ENCODE measurements around the gene SERPINB10. TPM values are rescaled to one million over a fixed set of nuclear protein-coding genes. Genes with fewer than 3 reads are reported as not detected.
A peak's percentile ranks its signal among the peaks of the same experiment; 100 is the strongest.

SERPINB10 gene
- total RNA-seq, 1 donor from 2014 or later, result not detected

DNA sequence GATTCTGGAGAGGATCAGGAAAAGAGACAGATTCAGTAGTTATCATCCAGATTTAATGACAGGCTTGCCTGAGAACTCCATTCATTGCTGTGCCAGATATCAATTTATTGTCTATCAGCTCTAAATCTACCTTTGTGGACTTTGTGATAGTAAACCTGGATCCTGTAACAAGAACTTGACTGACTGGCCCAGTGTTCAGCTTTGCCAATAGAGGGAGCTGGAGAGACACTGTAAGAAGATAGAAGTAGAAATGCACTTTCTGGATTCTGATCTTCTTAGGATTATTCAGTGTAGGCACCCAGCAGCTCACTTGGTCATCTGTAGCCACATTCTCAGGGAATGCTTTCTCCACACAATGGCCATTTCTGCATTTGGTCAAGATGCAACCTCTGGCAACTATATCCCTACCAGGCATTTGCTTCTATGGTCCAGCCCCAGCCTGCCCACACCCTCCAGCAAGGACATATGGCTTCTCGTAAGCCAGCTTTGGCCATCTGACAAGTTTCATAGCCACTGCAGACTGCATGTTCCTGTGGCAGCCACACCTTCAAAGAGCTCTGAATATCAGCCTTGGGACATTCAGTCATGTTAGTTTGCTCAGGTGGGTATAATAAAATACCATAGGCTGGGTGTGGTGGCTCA is 56.0 kb downstream of the SERPINB10 start:
- DNase-seq (ENCODE audit: low spot score), result no peak
- Mint-ChIP-seq H3K4me1 (ENCODE audit: low read depth) (no peaks in the 10 kb centered on the region), H3K27me3 (ENCODE audit: low read depth) (no peaks in the 10 kb centered on the region), H3K9me3 (no peaks in the 10 kb centered on the region), H3K27ac (no peak overlapping the region), H3K4me3 (ENCODE audit: low read depth) (no peak overlapping the region), H3K36me3 (ENCODE audit: low read depth) (peaks cover 3% of the 10 kb centered on the region)
- intact Hi-C loops (cut with micrococcal nuclease), result loop anchor here (2.0 kb wide), 1 partner anchor 15 kb away; no protein-coding TSS in a partner anchor

GRCh38 chr18:63964908-63965307 is 57.1 kb downstream of the SERPINB10 start:
- H3K4me1 Mint-ChIP-seq (ENCODE audit: low read depth), result peaks cover 11% of the 10 kb centered on the region
- H3K4me3 Mint-ChIP-seq (ENCODE audit: low read depth), result no peak overlapping the region
- intact Hi-C loops (cut with micrococcal nuclease), result no loop called here

GRCh38 chr18:63965716-63966330 is 58.1 kb downstream of the SERPINB10 start:
- no peaks in the 10 kb centered on the region for H3K27me3 Mint-ChIP-seq (ENCODE audit: low read depth)
- intact Hi-C loops (cut with micrococcal nuclease), result no loop called here
- H3K4me1 Mint-ChIP-seq (ENCODE audit: low read depth), result peaks cover 13% of the 10 kb centered on the region
- H3K36me3 Mint-ChIP-seq (ENCODE audit: low read depth), result peaks cover 3% of the 10 kb centered on the region
- DNase-seq (ENCODE audit: low spot score), result no peak
- no peaks in the 10 kb centered on the region for H3K9me3 Mint-ChIP-seq
- no peak overlapping the region for H3K4me3 Mint-ChIP-seq (ENCODE audit: low read depth)
- no peak overlapping the region for H3K27ac Mint-ChIP-seq

More at GRCh38 chr18:63964908-63965307, 57.1 kb downstream of the SERPINB10 start:
- Mint-ChIP-seq H3K36me3 (ENCODE audit: low read depth) (peaks cover 3% of the 10 kb centered on the region), H3K27ac (no peak overlapping the region), H3K27me3 (ENCODE audit: low read depth) (no peaks in the 10 kb centered on the region), H3K9me3 (no peaks in the 10 kb centered on the region)
- no peak for DNase-seq (ENCODE audit: low spot score)

DNA sequence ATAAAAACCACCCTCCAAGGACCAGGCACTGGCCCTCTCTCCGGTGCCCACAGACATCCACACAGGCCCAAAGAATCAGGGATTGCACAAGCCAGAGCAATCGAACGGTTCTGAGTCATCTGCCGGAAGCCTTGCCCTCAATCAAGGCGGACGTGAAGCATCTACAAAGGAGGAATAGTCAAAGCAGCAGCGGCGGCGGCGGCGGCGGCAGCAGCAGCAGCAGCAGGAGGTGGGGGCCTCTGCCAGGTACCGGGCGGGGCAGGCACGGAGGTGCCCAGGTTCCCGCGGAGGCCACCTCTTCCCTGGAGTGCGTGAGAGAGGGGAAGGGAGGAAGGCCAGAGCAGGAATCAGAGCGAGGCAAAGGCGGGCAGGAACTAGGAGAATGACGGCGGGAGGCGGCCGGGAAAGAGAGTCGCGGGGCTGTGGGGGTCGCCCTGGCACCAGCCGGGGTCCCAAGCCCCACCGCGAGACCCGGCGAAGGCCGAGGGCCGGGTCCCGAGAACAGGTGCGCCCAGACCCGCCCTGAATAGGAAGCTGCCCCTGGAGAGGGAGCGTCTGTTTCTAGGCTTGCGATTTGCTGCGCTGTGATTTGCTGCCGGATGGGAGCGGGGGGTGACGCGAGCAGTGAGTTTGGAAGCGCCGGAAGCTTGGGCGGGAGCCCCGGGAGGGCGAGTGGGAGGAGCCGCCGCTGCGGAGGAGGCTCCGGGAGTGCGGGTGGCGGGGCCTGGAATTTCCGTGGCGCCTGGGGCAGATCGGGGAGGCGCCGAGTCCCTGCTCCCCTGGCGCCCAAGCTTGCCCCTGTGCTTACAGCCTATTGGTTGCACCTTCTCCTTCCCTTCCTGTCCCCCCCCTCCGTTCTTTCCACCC is 62.4 kb downstream of the SERPINB10 start, which contains the start of gene SERPINB8:
Gene SERPINB8, plus strand, starts transcription at position 140 of the 867 bp plus-strand sequence. CDS start 8,228 bp downstream, outside the sequence.
- intact Hi-C loops (cut with micrococcal nuclease), result loop anchor here (1.0 to 5.0 kb wide), 2 partner anchors 19 to 33 kb away; no protein-coding TSS in a partner anchor
- no peaks in the 10 kb centered on the region for H3K27me3 Mint-ChIP-seq (ENCODE audit: low read depth)

GRCh38 chr18:63970809-63971205 is 63.0 kb downstream of the SERPINB10 start:
- Mint-ChIP-seq H3K27ac (peak overlapping the region; percentile 80), H3K36me3 (ENCODE audit: low read depth) (no peaks in the 10 kb centered on the region), H3K4me1 (ENCODE audit: low read depth) (peaks cover 32% of the 10 kb centered on the region), H3K9me3 (no peaks in the 10 kb centered on the region), H3K4me3 (ENCODE audit: low read depth) (peak overlapping the region; percentile 90), H3K27me3 (ENCODE audit: low read depth) (no peaks in the 10 kb centered on the region)
- intact Hi-C loops (cut with micrococcal nuclease), result loop anchor here (1.0 to 5.0 kb wide), 2 partner anchors 20 to 34 kb away; no protein-coding TSS in a partner anchor
- no peak for DNase-seq (ENCODE audit: low spot score)

More for the DNA sequence above, 62.4 kb downstream of the SERPINB10 start, which contains the start of gene SERPINB8:
- H3K36me3 Mint-ChIP-seq (ENCODE audit: low read depth), result no peaks in the 10 kb centered on the region
- H3K4me1 Mint-ChIP-seq (ENCODE audit: low read depth), result peaks cover 31% of the 10 kb centered on the region
- peak within 1 kb of the TSS; percentile 91 for H3K27ac Mint-ChIP-seq
- peak within 1 kb of the TSS; percentile 90 for H3K4me3 Mint-ChIP-seq (ENCODE audit: low read depth)
- DNase-seq (ENCODE audit: low spot score), result peak; percentile 71
- no peaks in the 10 kb centered on the region for H3K9me3 Mint-ChIP-seq

GRCh38 chr18:63971320-63972001 is 63.7 kb downstream of the SERPINB10 start:
- no peaks in the 10 kb centered on the region for H3K9me3 Mint-ChIP-seq
- H3K27me3 Mint-ChIP-seq (ENCODE audit: low read depth), result no peaks in the 10 kb centered on the region
- H3K4me1 Mint-ChIP-seq (ENCODE audit: low read depth), result peaks cover 32% of the 10 kb centered on the region
- intact Hi-C loops (cut with micrococcal nuclease), result loop anchor here (5.0 kb wide), 1 partner anchor 34 kb away; no protein-coding TSS in a partner anchor
- peak overlapping the region; percentile 80 for H3K27ac Mint-ChIP-seq
- H3K4me3 Mint-ChIP-seq (ENCODE audit: low read depth), result peak overlapping the region; percentile 90
- DNase-seq (ENCODE audit: low spot score), result no peak
- H3K36me3 Mint-ChIP-seq (ENCODE audit: low read depth), result no peaks in the 10 kb centered on the region

- Mint-ChIP-seq H3K27ac (no peak overlapping the region), H3K9me3 (no peaks in the 10 kb centered on the region), H3K27me3 (ENCODE audit: low read depth) (no peaks in the 10 kb centered on the region), H3K4me3 (ENCODE audit: low read depth) (peak overlapping the region; percentile 90), H3K4me1 (ENCODE audit: low read depth) (peaks cover 32% of the 10 kb centered on the region), H3K36me3 (ENCODE audit: low read depth) (no peaks in the 10 kb centered on the region)
- intact Hi-C loops (cut with micrococcal nuclease), result loop anchor here (5.0 kb wide), 1 partner anchor 35 kb away; no protein-coding TSS in a partner anchor
- no peak for DNase-seq (ENCODE audit: low spot score)
These were observed 64.2 kb downstream of the SERPINB10 start for GRCh38 chr18:63972002-63972376.

DNA sequence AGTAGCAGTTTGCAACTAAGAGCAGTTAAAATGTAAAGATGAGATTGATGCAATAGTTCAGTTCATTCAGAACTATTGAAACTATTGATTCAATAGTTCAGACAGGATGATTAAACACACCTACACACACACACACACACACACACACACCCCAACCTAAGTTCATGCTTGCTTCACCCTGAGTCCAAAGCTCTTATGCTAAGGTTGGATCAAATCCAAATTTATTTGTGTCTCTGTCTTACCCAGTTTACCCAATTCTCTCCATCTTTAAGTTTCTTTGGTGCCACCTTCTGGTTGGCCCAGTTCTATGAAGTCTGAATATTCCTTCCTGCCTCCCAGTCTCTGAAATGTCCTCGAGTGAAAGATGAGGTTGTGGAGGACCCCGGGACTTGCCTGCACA is 67.2 kb downstream of the SERPINB10 start:
- Mint-ChIP-seq H3K4me1 (ENCODE audit: low read depth) (peaks cover 28% of the 10 kb centered on the region), H3K9me3 (no peaks in the 10 kb centered on the region), H3K36me3 (ENCODE audit: low read depth) (no peaks in the 10 kb centered on the region), H3K27ac (no peak overlapping the region), H3K4me3 (ENCODE audit: low read depth) (no peak overlapping the region), H3K27me3 (ENCODE audit: low read depth) (no peaks in the 10 kb centered on the region)
- no peak for DNase-seq (ENCODE audit: low spot score)
- intact Hi-C loops (cut with micrococcal nuclease), result loop anchor here (5.0 kb wide), 1 partner anchor 38 kb away; no protein-coding TSS in a partner anchor

DNA sequence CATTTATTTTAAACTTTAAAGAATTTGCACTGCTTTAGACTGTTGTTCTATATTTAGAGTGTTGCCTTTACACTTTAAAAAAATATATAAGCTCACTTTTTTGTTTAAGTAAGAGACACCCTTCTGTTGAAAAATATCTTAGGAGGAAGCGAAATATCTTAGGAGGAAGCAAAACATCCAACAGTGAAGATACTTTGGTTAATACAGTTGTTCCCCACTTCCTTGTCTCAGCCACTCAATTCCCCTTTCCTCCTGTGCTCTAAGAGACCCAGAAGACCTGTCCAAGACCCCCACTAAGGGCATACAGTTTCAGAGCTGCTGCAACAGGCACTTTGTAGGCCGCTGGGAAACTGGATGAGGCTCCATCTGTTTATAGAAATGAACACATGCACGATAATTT is 67.9 kb downstream of the SERPINB10 start:
- H3K27me3 Mint-ChIP-seq (ENCODE audit: low read depth), result no peaks in the 10 kb centered on the region
- no peaks in the 10 kb centered on the region for H3K36me3 Mint-ChIP-seq (ENCODE audit: low read depth)
- H3K27ac Mint-ChIP-seq, result no peak overlapping the region
- H3K4me1 Mint-ChIP-seq (ENCODE audit: low read depth), result peaks cover 32% of the 10 kb centered on the region
- H3K4me3 Mint-ChIP-seq (ENCODE audit: low read depth), result no peak overlapping the region
- H3K9me3 Mint-ChIP-seq, result no peaks in the 10 kb centered on the region
- intact Hi-C loops (cut with micrococcal nuclease), result no loop called here
- DNase-seq (ENCODE audit: low spot score), result no peak

GRCh38 chr18:63977040-63977439 is 69.3 kb downstream of the SERPINB10 start:
- H3K27ac Mint-ChIP-seq, result no peak overlapping the region
- no peaks in the 10 kb centered on the region for H3K9me3 Mint-ChIP-seq
- intact Hi-C loops (cut with micrococcal nuclease), result no loop called here
- DNase-seq (ENCODE audit: low spot score), result no peak
- H3K36me3 Mint-ChIP-seq (ENCODE audit: low read depth), result peaks cover 4% of the 10 kb centered on the region
- H3K4me3 Mint-ChIP-seq (ENCODE audit: low read depth), result no peak overlapping the region
- H3K27me3 Mint-ChIP-seq (ENCODE audit: low read depth), result no peaks in the 10 kb centered on the region
- H3K4me1 Mint-ChIP-seq (ENCODE audit: low read depth), result peaks cover 27% of the 10 kb centered on the region

- intact Hi-C loops (cut with micrococcal nuclease), result loop anchor here (1.0 to 2.0 kb wide), 4 partner anchors 17 to 461 kb away; no protein-coding TSS in a partner anchor
- Mint-ChIP-seq H3K27ac (no peak overlapping the region), H3K36me3 (ENCODE audit: low read depth) (peaks cover 17% of the 10 kb centered on the region), H3K9me3 (no peaks in the 10 kb centered on the region), H3K4me1 (ENCODE audit: low read depth) (peaks cover 23% of the 10 kb centered on the region), H3K27me3 (ENCODE audit: low read depth) (no peaks in the 10 kb centered on the region), H3K4me3 (ENCODE audit: low read depth) (no peak overlapping the region)
- DNase-seq (ENCODE audit: low spot score), result peak; percentile 23
These were observed 71.7 kb downstream of the SERPINB10 start for GRCh38 chr18:63979409-63979920.

GRCh38 chr18:63980027-63980426 is 72.3 kb downstream of the SERPINB10 start:
- no peak overlapping the region for H3K27ac Mint-ChIP-seq
- no peak for DNase-seq (ENCODE audit: low spot score)
- H3K9me3 Mint-ChIP-seq, result no peaks in the 10 kb centered on the region
- intact Hi-C loops (cut with micrococcal nuclease), result no loop called here
- H3K4me1 Mint-ChIP-seq (ENCODE audit: low read depth), result peaks cover 18% of the 10 kb centered on the region
- H3K27me3 Mint-ChIP-seq (ENCODE audit: low read depth), result no peaks in the 10 kb centered on the region
- H3K36me3 Mint-ChIP-seq (ENCODE audit: low read depth), result peaks cover 17% of the 10 kb centered on the region
- no peak overlapping the region for H3K4me3 Mint-ChIP-seq (ENCODE audit: low read depth)
